ENCODE results near the gene IL32. TPM values are rescaled to one million over a fixed set of nuclear protein-coding genes. Genes with fewer than 3 reads are reported as not detected.
"Not testable (repeated sequence)": the region's sequence is repeated elsewhere in the genome, so short reads cannot be mapped to it uniquely, and the experiment has no call there.

Gene IL32
- total RNA-seq, 1 donor from 2014 or later = 0.53 TPM

DNA sequence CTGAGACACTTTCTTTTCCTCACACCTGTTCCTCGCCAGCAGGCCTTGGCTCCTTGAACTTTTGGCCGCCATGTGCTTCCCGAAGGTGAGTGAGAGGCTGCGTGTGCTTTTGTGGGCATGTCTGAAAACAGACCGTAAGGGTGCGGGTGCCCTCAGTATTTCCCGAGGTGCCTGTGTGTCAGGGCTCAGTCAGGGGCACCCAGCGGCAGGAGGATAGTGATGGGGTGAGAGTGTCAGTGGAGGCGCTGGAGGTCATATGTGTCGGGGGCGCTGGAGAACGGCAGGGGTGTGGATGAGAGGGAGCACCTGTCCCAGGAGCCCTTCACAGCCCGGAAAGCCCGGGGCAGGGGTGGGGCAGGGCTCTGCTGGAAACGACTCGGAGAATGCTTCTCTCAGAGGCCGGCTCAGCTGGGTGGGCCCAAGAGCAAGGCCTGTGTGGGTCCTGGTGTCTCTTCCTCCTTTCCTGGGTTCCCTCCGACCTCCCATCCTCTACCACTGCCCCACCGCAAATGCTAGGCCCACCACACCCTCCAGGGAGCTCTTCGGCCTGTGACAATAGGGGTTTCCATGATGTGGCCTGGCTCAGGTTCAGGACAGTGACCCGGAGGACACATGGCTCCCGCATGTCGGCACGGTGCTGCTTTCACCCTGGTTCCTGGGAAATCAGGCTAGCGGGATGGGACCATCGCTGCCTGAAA, 451 bp downstream of the IL32 start:
- no peak for DNase-seq (ENCODE audit: low read depth)
- H3K4me3 ChIP-seq (ENCODE audit: low read depth, low read length) = peak overlapping the region; percentile 16
- no peaks in the 10 kb centered on the region for H3K27me3 ChIP-seq (ENCODE audit: control insufficient read depth, insufficient read depth, low read length)
- no peak for FAIRE-seq
- TF ChIP-seq, protein P1, sequence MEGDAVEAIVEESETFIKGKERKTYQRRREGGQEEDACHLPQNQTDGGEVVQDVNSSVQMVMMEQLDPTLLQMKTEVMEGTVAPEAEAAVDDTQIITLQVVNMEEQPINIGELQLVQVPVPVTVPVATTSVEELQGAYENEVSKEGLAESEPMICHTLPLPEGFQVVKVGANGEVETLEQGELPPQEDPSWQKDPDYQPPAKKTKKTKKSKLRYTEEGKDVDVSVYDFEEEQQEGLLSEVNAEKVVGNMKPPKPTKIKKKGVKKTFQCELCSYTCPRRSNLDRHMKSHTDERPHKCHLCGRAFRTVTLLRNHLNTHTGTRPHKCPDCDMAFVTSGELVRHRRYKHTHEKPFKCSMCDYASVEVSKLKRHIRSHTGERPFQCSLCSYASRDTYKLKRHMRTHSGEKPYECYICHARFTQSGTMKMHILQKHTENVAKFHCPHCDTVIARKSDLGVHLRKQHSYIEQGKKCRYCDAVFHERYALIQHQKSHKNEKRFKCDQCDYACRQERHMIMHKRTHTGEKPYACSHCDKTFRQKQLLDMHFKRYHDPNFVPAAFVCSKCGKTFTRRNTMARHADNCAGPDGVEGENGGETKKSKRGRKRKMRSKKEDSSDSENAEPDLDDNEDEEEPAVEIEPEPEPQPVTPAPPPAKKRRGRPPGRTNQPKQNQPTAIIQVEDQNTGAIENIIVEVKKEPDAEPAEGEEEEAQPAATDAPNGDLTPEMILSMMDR (IDR thresholded peaks at IDR 0.05; ENCODE audit: insufficient read depth, low read length, severe bottlenecking) = no peak
- H3K36me3 ChIP-seq (ENCODE audit: control insufficient read depth, insufficient read depth, low read length) = no peaks in the 10 kb centered on the region

DNA sequence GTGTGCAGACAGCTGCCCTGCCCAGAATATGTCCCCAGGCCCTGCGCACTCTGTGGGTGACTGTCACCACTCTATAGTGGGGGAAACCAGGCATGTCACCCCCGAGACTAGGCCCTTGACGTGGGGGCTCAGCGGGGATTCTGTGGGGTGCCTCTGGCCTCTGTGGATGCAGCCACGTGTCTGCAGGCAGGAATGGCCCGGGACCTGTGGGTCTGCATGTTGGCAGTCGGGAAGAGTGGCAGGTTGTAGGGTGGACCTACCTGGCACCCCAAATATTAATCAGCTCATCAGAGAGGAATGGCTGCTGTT, 954 bp downstream of the IL32 start:
- no peaks in the 10 kb centered on the region for H3K27me3 ChIP-seq (ENCODE audit: control insufficient read depth, insufficient read depth, low read length)
- FAIRE-seq = no peak
- H3K36me3 ChIP-seq (ENCODE audit: control insufficient read depth, insufficient read depth, low read length) = no peaks in the 10 kb centered on the region
- no peak for DNase-seq (ENCODE audit: low read depth)
- TF ChIP-seq, protein P1 (IDR thresholded peaks at IDR 0.05; ENCODE audit: insufficient read depth, low read length, severe bottlenecking) = no peak
- H3K4me3 ChIP-seq (ENCODE audit: low read depth, low read length) = peak overlapping the region; percentile 16

DNA sequence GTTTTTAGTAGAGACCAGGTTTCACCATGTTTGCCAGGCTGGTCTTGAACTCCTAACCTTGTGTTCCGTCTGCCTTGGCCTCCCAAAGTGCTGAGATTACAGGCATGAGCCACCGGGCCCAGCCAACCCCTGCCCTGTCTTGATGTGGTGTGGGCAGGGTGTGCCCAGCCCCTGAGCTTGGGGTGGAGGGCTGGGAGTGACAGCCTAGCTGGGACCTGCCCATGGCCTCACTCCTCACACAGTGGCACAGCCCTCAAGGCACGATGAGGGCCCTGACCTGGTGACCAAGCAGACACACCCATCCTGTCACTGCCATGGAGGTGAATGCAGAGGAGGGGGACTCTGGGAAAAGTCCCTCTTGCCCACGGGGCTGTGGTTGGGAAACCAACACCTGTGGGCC, 3.0 kb downstream of the IL32 start:
- TF ChIP-seq, protein P1 (IDR thresholded peaks at IDR 0.05; ENCODE audit: insufficient read depth, low read length, severe bottlenecking) = no peak
- Histone ChIP-seq H3K27me3 (ENCODE audit: control insufficient read depth, insufficient read depth, low read length) (no peaks in the 10 kb centered on the region), H3K4me3 (ENCODE audit: low read depth, low read length) (no peak overlapping the region), H3K36me3 (ENCODE audit: control insufficient read depth, insufficient read depth, low read length) (no peaks in the 10 kb centered on the region)
- FAIRE-seq = no peak
- DNase-seq (ENCODE audit: low read depth) = no peak

DNA sequence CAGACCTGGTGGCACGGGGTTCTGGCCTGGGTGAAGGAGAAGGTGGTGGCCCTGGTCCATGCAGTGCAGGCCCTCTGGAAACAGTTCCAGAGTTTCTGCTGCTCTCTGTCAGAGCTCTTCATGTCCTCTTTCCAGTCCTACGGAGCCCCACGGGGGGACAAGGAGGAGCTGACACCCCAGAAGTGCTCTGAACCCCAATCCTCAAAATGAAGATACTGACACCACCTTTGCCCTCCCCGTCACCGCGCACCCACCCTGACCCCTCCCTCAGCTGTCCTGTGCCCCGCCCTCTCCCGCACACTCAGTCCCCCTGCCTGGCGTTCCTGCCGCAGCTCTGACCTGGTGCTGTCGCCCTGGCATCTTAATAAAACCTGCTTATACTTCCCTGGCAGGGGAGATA, 3.7 kb downstream of the IL32 start:
- not testable (repeated sequence) for DNase-seq (ENCODE audit: low read depth); H3K4me3 ChIP-seq (ENCODE audit: low read depth, low read length); H3K27me3 ChIP-seq (ENCODE audit: control insufficient read depth, insufficient read depth, low read length); H3K36me3 ChIP-seq (ENCODE audit: control insufficient read depth, insufficient read depth, low read length); FAIRE-seq

DNA sequence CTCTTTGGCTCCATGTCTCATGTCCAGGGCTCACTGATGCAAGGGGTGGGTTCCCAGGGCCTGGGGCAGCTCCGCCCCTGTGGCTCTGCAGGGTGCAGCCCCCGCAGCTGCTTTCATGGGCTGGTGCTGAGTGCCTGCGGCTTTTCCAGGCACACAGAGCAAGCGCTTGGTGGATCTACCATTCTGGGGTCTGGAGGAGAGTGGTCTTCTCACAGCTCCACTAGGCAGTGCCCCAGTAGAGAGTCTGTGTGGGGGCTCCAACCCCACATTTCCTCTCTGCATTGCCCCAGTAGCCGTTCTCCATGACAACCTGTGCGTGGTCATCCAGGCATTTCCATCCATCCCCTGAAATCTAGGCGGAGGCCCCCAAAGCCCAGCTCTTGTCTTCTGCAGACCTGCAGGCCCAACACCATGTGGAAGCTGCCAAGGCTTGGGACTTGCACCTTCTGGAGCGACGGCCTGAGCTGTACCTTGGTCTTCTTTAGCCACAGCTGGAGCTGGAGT, 5.2 kb downstream of the IL32 start:
- H3K36me3 ChIP-seq (ENCODE audit: control insufficient read depth, insufficient read depth, low read length) = no peaks in the 10 kb centered on the region
- H3K27me3 ChIP-seq (ENCODE audit: control insufficient read depth, insufficient read depth, low read length) = no peaks in the 10 kb centered on the region
- FAIRE-seq (no peak), DNase-seq (ENCODE audit: low read depth) (no peak)
- H3K4me3 ChIP-seq (ENCODE audit: low read depth, low read length) = no peak overlapping the region
- TF ChIP-seq, protein P1 (IDR thresholded peaks at IDR 0.05; ENCODE audit: insufficient read depth, low read length, severe bottlenecking) = no peak

DNA sequence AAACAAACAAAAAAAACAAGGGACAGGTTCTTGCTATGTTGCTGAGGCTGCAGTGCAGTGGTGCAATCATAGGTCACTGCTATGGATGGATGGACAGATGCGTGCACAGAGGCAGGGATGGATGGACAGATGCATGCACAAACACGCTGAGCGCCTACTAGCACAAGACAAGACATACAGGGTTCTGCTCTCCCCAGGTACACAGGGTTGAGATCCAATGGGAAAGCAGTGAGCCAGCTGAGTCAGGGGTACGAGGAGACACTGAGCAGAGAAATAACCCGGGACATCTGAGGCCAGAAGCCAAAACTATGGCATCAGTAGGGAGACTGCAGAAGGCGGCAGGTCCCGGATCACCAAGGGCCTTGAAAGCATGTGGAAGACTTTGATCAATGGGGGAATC, 6.2 kb downstream of the IL32 start:
- Histone ChIP-seq H3K4me3 (ENCODE audit: low read depth, low read length) (no peak overlapping the region), H3K36me3 (ENCODE audit: control insufficient read depth, insufficient read depth, low read length) (no peaks in the 10 kb centered on the region), H3K27me3 (ENCODE audit: control insufficient read depth, insufficient read depth, low read length) (no peaks in the 10 kb centered on the region)
- FAIRE-seq (no peak), DNase-seq (ENCODE audit: low read depth) (no peak)
- TF ChIP-seq, protein P1 (IDR thresholded peaks at IDR 0.05; ENCODE audit: insufficient read depth, low read length, severe bottlenecking) = no peak

DNA sequence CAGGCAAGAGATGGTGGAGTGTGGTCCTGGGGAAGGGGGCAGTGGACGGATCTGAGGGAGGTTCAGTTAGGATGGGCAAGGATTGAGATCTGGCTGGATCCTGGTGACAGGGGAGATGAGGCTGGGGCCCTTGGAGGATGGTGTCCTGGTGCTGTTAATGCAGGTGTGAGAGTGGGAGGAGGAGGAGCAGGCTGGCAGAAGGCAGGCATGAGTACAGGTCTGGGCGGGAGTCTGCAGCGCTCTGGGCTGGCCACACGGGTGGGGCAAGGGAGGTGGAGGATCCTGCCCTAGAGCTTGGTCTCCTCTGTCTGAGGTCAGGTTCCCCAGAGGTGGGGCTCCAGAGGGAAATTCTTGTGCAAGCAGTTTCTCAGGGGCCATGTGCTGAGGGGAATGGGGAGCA, 6.7 kb downstream of the IL32 start:
- H3K36me3 ChIP-seq (ENCODE audit: control insufficient read depth, insufficient read depth, low read length); H3K27me3 ChIP-seq (ENCODE audit: control insufficient read depth, insufficient read depth, low read length); H3K4me3 ChIP-seq (ENCODE audit: low read depth, low read length); DNase-seq (ENCODE audit: low read depth): not testable (repeated sequence)
- FAIRE-seq = peak; percentile 77

DNA sequence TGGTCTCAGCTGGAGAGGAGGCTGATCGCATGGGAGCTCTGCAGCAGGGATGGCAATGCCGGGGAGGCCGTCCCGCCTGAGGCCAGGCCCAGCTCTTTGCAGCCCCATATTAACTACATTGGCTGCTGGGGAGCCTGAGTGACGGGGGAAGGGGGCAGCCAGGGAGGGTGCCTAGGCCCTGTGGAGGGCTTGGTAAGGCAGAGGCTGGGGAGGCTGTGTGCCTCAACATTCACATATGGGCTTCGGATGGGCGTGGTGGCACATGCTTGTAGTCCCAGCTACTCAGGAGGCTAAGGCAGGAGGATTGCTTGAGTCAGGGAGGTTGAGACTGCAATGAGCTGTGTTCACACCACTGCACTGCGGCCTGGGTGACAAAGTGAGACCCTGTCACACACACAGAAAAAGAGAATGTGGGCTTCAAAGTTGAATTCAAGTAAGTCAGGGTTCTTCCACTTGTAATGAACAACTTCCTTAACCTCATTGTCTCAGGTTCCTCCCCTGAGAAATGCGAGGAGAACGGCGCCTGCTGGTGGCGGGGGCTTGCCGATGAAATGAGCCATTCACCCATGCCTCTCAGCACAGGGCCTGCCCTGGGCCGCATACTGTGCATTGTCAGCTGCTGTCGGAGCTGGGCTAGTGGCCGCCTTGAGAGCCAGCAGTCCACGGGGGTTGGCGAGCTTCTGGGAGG, 7.3 kb downstream of the IL32 start:
- H3K4me3 ChIP-seq (ENCODE audit: low read depth, low read length); DNase-seq (ENCODE audit: low read depth); H3K27me3 ChIP-seq (ENCODE audit: control insufficient read depth, insufficient read depth, low read length); H3K36me3 ChIP-seq (ENCODE audit: control insufficient read depth, insufficient read depth, low read length): not testable (repeated sequence)
- FAIRE-seq = peak; percentile 43

Data from bronchial epithelial cell (primary cell).